Adrenal gland (tissue), 12 donors: ENCODE results near the gene NMB. TPM values are rescaled to one million over a fixed set of nuclear protein-coding genes. Genes with fewer than 3 reads are reported as not detected.

Experiments
- DNase-seq, 7 donors: peaks; one replicate each; pipeline ENCODE4 v3.0.0-alpha.2; 2019 to 2020
- H3K27ac ChIP-seq, 5 donors: fragments of 200-600 bp; sonication (generic) in 4 of 5; 1 replicate in 3 of 5; 2 replicates in 2 of 5; pipeline versions ENCODE4 v1.5.1 to v1.8.0; 2016 to 2020; ENCODE audit warnings: mild to moderate bottlenecking in 1 of 5
- H3K27me3 ChIP-seq: fragments of 200-600 bp; 2 replicates; pipeline ENCODE4 v1.8.0; 2021
- H3K36me3 ChIP-seq, 2 donors: fragments of 200-600 bp; replicated peaks in 1 of 2; 1 replicate in 1 of 2; 2 replicates in 1 of 2; pipeline versions ENCODE4 v1.5.1 to v1.8.0; 2018 to 2022
- H3K4me1 ChIP-seq, 2 donors: fragments of 200-600 bp; replicated peaks in 1 of 2; 1 replicate in 1 of 2; 2 replicates in 1 of 2; pipeline versions ENCODE4 v1.5.1 to v1.8.0; 2018 to 2021
- H3K4me3 ChIP-seq, 4 donors: fragments of 200-600 bp; sonication (generic) in 3 of 4; one replicate each; pipeline ENCODE4 v1.5.1; 2016 to 2018
- H3K9me3 ChIP-seq, 3 donors: fragments of 200-600 bp; sonication (generic) in 1 of 3; replicated peaks in 1 of 3; 1 replicate in 2 of 3; 2 replicates in 1 of 3; pipeline versions ENCODE4 v1.5.1 to v1.8.0; 2016 to 2021
- POLR2A ChIP-seq, 2 donors: fragments of 450-650 bp; IDR thresholded peaks; one replicate each; pipeline ENCODE4 v1.6.1; 2017; ENCODE audit warnings: antibody characterized with exemption in 2 of 2, mild to moderate bottlenecking in 2 of 2, moderate library complexity in 1 of 2
- WGBS, 4 donors: extraction: QIAGEN DNeasy Blood & Tissue Kit in 2 of 4; methylation state at CpG; one replicate each; pipeline versions ENCODE4 v1.1.5 to v1.1.7; 2013 to 2017; 5-methylcytosine and 5-hydroxymethylcytosine counted together
- intact Hi-C, 2 donors: fragments of 100-400 bp; cut with DNase I; formaldehyde crosslinking; loops; one replicate each; pipeline versions ENCODE4 v1.14.1 to v1.15.0; 2022 to 2023
- polyA plus RNA-seq, 3 donors: library from polyadenylated mRNA; stranded (reverse); fragments of 200-250 nt in 2 of 3; fragments of 350-450 nt in 1 of 3; fragmentation: Illumina TruSeq in 1 of 3; extraction: RNeasy Lipid Tissue Mini Kit (QIAGEN cat#74804) in 1 of 3; gene quantifications; one replicate each; pipeline ENCODE4 v1.2.3, GENCODE V29; 2013 to 2014
- total RNA-seq, 9 donors: library from RNA; depleted of rRNA in 4 of 9; stranded (reverse); fragments of >200 nt in 4 of 9; fragments of 120-200 nt in 1 of 9; fragmentation: NEBNext Ultra II Directional in 1 of 9; extraction: Animal tissue kit (Norgen Biotek cat#: 25700) in 1 of 9; gene quantifications; one replicate each; pipeline versions ENCODE4 v1.1.0 to v1.2.4, GENCODE V29; 2013 to 2023
- TF ChIP-seq, protein P1 (sequence below), 6 experiments: fragments of 450-650 bp in 4 of 6; fragments of 200-600 bp in 2 of 6; sonication (generic) in 1 of 6; IDR thresholded peaks; 1 replicate in 5 of 6; 2 replicates in 1 of 6; pipeline versions ENCODE4 v1.5.1 to v1.8.0; 2016 to 2021; ENCODE audit warnings: antibody characterized with exemption in 6 of 6, mild to moderate bottlenecking in 2 of 6, moderate library complexity in 1 of 6
- donor health status: healthy with polysubstance abuse.
- donor health status: Bipolar disorder and iron deficiency.
- donor health status: DM: yes; HTN: yes; CAD: no.
- donor health status: DM: no; HTN: no; CAD: no.
- donor health status: DM: no; HTN: no; CAD: no.
- donor health status: DM: yes; HTN: yes; CAD: no.

The NMB gene
- total and polyA plus RNA-seq, 12 donors: 6.9 to 34.1 (median 16.5) TPM

- no peaks in the 10 kb centered on the region for H3K27me3 ChIP-seq
- H3K9me3 ChIP-seq: no peaks in the 10 kb centered on the region
- DNase-seq: peak in 1 of 7 donors; percentile 28
- H3K27ac ChIP-seq: no peak overlapping the region
- TF ChIP-seq POLR2A (IDR thresholded peaks at IDR 0.05): no peak
- TF ChIP-seq, protein P1, sequence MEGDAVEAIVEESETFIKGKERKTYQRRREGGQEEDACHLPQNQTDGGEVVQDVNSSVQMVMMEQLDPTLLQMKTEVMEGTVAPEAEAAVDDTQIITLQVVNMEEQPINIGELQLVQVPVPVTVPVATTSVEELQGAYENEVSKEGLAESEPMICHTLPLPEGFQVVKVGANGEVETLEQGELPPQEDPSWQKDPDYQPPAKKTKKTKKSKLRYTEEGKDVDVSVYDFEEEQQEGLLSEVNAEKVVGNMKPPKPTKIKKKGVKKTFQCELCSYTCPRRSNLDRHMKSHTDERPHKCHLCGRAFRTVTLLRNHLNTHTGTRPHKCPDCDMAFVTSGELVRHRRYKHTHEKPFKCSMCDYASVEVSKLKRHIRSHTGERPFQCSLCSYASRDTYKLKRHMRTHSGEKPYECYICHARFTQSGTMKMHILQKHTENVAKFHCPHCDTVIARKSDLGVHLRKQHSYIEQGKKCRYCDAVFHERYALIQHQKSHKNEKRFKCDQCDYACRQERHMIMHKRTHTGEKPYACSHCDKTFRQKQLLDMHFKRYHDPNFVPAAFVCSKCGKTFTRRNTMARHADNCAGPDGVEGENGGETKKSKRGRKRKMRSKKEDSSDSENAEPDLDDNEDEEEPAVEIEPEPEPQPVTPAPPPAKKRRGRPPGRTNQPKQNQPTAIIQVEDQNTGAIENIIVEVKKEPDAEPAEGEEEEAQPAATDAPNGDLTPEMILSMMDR (IDR thresholded peaks at IDR 0.05): no peak
- H3K4me1 ChIP-seq: no peaks in the 10 kb centered on the region
- H3K36me3 ChIP-seq: peaks cover 0 to 30% of the 10 kb centered on the region in 2 donors
- intact Hi-C loops: no loop called here
- H3K4me3 ChIP-seq: no peak overlapping the region
- WGBS, 4 donors: 15 to 73% (median 68%) methylated on average over 1 of the region's 1 CpG
Measured at GRCh38 chr15:84608707-84609284, 49.2 kb downstream of the NMB start.

DNA sequence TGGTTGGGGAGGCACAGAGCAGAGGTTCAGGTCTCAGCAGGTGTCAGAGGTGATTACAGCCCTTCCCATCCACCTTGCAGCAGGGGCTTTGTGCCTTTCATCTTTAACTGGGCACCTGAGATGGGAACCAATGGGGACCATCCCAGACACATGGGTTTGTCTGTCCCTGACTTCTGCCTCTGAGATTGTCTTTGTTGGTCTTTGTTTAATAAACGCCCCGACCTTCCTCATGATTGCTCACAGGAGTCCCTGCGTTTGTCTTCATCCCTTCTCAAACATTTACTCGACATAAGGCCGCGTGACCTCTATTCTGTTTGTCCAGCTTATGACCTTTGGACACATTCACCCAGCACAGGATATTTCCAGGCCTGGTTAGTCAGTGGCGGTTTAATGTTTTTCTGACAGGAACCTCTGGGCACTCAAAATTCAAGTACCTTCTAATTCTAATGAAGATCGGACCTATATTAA is 51.3 kb downstream of the NMB start:
- H3K36me3 ChIP-seq: peaks cover 0 to 30% of the 10 kb centered on the region in 2 donors
- no peak overlapping the region for H3K4me3 ChIP-seq
- no peaks in the 10 kb centered on the region for H3K9me3 ChIP-seq
- peaks cover 0 to 19% of the 10 kb centered on the region in 2 donors for H3K4me1 ChIP-seq
- H3K27ac ChIP-seq: no peak overlapping the region
- intact Hi-C loops: no loop called here
- WGBS, 4 donors: 82 to 92% (median 84%) methylated on average over 8 of the region's 8 CpGs
- TF ChIP-seq, protein P1 (IDR thresholded peaks at IDR 0.05): no peak
- no peak for TF ChIP-seq POLR2A (IDR thresholded peaks at IDR 0.05)
- no peak for DNase-seq
- H3K27me3 ChIP-seq: no peaks in the 10 kb centered on the region

DNA sequence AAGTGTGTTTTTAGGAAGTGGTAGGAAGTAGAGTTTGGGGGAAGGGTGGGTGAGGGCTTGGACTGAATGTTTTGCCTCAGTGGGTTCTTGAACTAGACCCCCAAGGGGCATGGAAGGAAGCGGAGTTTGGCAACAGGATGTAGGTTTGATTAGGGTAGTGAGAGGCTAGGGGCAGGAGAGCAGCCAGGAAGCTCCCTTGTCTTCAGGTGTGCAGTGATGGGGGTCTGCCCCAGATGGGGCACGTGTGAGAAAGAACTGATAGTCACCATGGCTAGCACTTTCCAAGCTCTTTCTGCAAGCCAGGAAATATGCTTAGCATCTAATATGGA is 52.5 kb downstream of the NMB start:
- Histone ChIP-seq H3K27ac (no peak overlapping the region), H3K9me3 (no peaks in the 10 kb centered on the region), H3K36me3 (peaks cover 0 to 30% of the 10 kb centered on the region in 2 donors), H3K27me3 (no peaks in the 10 kb centered on the region), H3K4me1 (peaks cover 0 to 27% of the 10 kb centered on the region in 2 donors), H3K4me3 (no peak overlapping the region)
- TF ChIP-seq, protein P1 (IDR thresholded peaks at IDR 0.05): no peak
- TF ChIP-seq POLR2A (IDR thresholded peaks at IDR 0.05): no peak
- 76 to 89% (median 78%) methylated on average over 2 of the region's 2 CpGs for WGBS, 4 donors
- intact Hi-C loops: no loop called here
- no peak for DNase-seq

Other genes starting within 250 kb of the NMB start
- gene ZSCAN2, start 57.2 kb downstream of the NMB start, total RNA-seq: 10 to 100 TPM in 7 of 9 donors, 1 to 10 TPM in 2; 5.2 to 16.9 (median 10.9) TPM
- 1 to 10 TPM; 3.8 to 5.2 (median 4.1) TPM for gene ZSCAN2, start 57.2 kb downstream of the NMB start, polyA plus RNA-seq
- gene WDR73, start 3.9 kb downstream of the NMB start, total RNA-seq: 10 to 100 TPM in 8 of 9 donors, 1 to 10 TPM in 1; 8.3 to 45.6 (median 32.1) TPM
- gene WDR73, start 3.9 kb downstream of the NMB start, polyA plus RNA-seq: 10 to 100 TPM; 24.1 to 45.4 (median 38.3) TPM
- gene SEC11A, start 57.9 kb upstream of the NMB start, total RNA-seq: 100 to 1,000 TPM; 130 to 194 (median 168) TPM
- gene SEC11A, start 57.9 kb upstream of the NMB start, polyA plus RNA-seq: 100 to 1,000 TPM; 156 to 240 (median 169) TPM
- 10 to 100 TPM in 8 of 9 donors, 1 to 10 TPM in 1; 8.5 to 30.3 (median 24.9) TPM for gene ZNF592, start 90.4 kb upstream of the NMB start, total RNA-seq
- gene ZNF592, start 90.4 kb upstream of the NMB start, polyA plus RNA-seq: 10 to 100 TPM in 2 of 3 donors, 1 to 10 TPM in 1; 8.1 to 14.6 (median 13.9) TPM
- gene ALPK3, start 159.2 kb upstream of the NMB start, total RNA-seq: 10 to 100 TPM in 8 of 9 donors, 1 to 10 TPM in 1; 5.8 to 39.3 (median 16.4) TPM
- gene ALPK3, start 159.2 kb upstream of the NMB start, polyA plus RNA-seq: 10 to 100 TPM; 10.4 to 18.2 (median 15.4) TPM
- gene SLC28A1, start 226.5 kb upstream of the NMB start, total RNA-seq: under 1 TPM in 5 of 9 donors, not detected in 4; 0.06 to 0.19 (median 0.14) TPM
- gene SLC28A1, start 226.5 kb upstream of the NMB start, polyA plus RNA-seq: under 1 TPM; 0.03 to 0.08 (median 0.05) TPM